RWPE1 (cell line): ENCODE results near the gene SFXN5.

Experiments used
- CTCF ChIA-PET: fragments of 350-600 bp; sonication (Branson Sonifier 250); formaldehyde crosslinking; extraction: SDS; loops from one replicate; lab custom pipeline; 2021; lab: Yijun Ruan, JAX
- POLR2A ChIA-PET: fragments of 400-600 bp; formaldehyde crosslinking; extraction: SDS; loops from one replicate; lab custom pipeline; 2020; ENCODE audit warnings: antibody characterized with exemption; ENCODE audit not compliant: low non-redundant PET; lab: Yijun Ruan, JAX
- DNase-seq: peaks from one replicate; pipeline ENCODE4 v3.0.0; 2012; ENCODE audit warnings: low spot score
- H3K27ac ChIP-seq: fragments of 450-650 bp; 2 replicates; pipeline ENCODE4 v1.5.1; 2017
- CTCF ChIP-seq: fragments of 450-650 bp; conservative IDR thresholded peaks from 2 replicates; pipeline ENCODE4 v1.5.1; 2017; ENCODE audit warnings: low read depth, mild to moderate bottlenecking

The SFXN5 gene

DNA sequence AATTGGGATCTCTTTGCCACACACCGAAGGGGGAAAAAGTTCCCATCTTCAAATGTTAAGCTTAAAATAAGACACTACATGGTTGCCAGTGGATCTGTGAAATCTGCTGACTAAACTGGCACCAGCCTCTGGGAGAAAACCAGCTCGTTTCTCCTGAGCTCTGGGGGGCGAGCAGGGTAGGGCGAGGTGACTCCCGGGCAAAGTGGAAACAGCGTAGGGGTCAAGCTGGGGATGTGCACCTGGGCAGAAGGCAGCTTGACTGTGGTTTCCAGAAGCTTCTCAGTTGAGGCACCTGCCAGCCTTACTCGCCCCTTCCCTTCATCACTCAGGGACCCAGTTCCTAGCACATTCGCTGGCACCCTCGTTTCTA is 62.8 kb downstream of the SFXN5 start:
- H3K27ac ChIP-seq = no peak overlapping the region
- DNase-seq = no peak
- TF ChIP-seq CTCF = no peak
- CTCF ChIA-PET = no interaction called here
- POLR2A ChIA-PET = no interaction called here

- TF ChIP-seq CTCF = no peak
- ChIA-PET CTCF (no interaction called here), POLR2A (no interaction called here)
- DNase-seq = no peak
- H3K27ac ChIP-seq = no peak overlapping the region
Measured at GRCh38 chr2:73007991-73008765, 63.3 kb downstream of the SFXN5 start.

DNA sequence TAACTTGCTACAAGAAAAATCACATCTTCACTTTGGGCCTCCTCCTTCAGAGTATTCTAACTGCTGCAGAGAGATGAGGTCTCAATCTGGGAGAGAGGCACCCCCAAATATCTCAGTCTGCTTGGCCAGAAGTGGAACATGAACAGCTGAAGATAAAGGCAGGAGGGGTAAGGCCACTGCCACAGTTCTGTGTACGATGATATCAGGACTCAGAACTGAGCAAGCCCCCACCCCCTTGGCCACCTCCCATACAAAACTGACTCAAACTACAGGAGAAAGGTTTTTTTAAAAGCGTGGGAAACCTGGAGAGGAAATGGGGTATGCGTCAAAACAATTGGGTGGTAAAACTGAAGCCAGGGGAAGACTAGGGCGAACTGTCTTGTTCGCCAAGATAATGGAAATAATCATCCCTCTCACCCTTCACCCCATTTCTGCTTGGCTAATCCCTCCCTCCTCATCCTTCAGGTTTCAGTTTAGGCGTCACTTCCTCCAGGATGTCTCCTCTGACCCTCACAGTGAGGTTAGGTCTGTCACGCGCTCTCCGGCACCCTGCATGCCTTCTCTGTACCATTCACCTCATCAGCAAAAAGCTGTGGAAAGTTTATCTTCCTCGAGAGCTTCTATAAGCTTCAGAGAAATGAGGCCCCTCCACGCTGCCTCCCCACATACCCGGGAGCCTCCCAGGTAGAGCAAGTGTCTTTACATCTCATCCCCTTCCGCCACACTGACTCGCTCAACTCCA is 64.4 kb downstream of the SFXN5 start:
- ChIA-PET POLR2A (no interaction called here), CTCF (no interaction called here)
- DNase-seq = no peak
- no peak overlapping the region for H3K27ac ChIP-seq
- no peak for TF ChIP-seq CTCF

GRCh38 chr2:73004889-73005596 is 66.5 kb downstream of the SFXN5 start:
- no peak for TF ChIP-seq CTCF
- ChIA-PET POLR2A (interaction anchor here (0.6 kb wide), 1 partner anchor 11 kb away, joined by 3 read pairs; no protein-coding TSS in a partner anchor), CTCF (no interaction called here)
- H3K27ac ChIP-seq = no peak overlapping the region
- no peak for DNase-seq

GRCh38 chr2:73004466-73004865 is 67.0 kb downstream of the SFXN5 start:
- POLR2A ChIA-PET = no interaction called here
- TF ChIP-seq CTCF = no peak
- no peak for DNase-seq
- CTCF ChIA-PET = interaction anchor here (1.2 kb wide), 1 partner anchor 12 kb away, joined by 6 read pairs; no protein-coding TSS in a partner anchor
- H3K27ac ChIP-seq = no peak overlapping the region

- no peak overlapping the region for H3K27ac ChIP-seq
- ChIA-PET CTCF (interaction anchor here (0.6 kb wide), 2 partner anchors 145 to 1602 kb away, joined by 3 read pairs; no protein-coding TSS in a partner anchor), POLR2A (no interaction called here)
- TF ChIP-seq CTCF = no peak
- DNase-seq = no peak
Measured at GRCh38 chr2:73003027-73003426, 68.5 kb downstream of the SFXN5 start.
